WERI-Rb-1 (cell line): Measurements from ENCODE around the gene GLS.

ENCODE experiments used
- DNase-seq: peaks from one replicate; pipeline ENCODE4 v3.0.0-alpha.2; 2020
- H3K27ac ChIP-seq: fragments of 250-450 bp; sonication (Bioruptor Pico); 2 replicates; pipeline ENCODE4 v1.5.1; 2020; ENCODE audit warnings: mild to moderate bottlenecking, moderate library complexity
- H3K27me3 ChIP-seq: fragments of 250-450 bp; sonication (Bioruptor Pico); 2 replicates; pipeline ENCODE4 v1.5.1; 2021; ENCODE audit warnings: mild to moderate bottlenecking, low read depth, moderate library complexity; ENCODE audit not compliant: insufficient read depth, severe bottlenecking
- H3K36me3 ChIP-seq: fragments of 250-450 bp; sonication (Bioruptor Pico); 2 replicates; pipeline ENCODE4 v1.5.1; 2020; ENCODE audit warnings: mild to moderate bottlenecking, moderate library complexity
- H3K4me3 ChIP-seq: 2 replicates; pipeline ENCODE4 v1.5.1; 2011; ENCODE audit warnings: low read depth, mild to moderate bottlenecking, control low read depth, low read length
- H3K9me3 ChIP-seq: fragments of 250-450 bp; sonication (Bioruptor Pico); 2 replicates; pipeline ENCODE4 v1.5.1; 2021; ENCODE audit warnings: mild to moderate bottlenecking, moderate library complexity; ENCODE audit not compliant: severe bottlenecking
- TF ChIP-seq, protein P1 (sequence below): IDR thresholded peaks from 2 replicates; pipeline ENCODE4 v1.5.1; 2011; ENCODE audit warnings: low read depth, mild to moderate bottlenecking, control low read depth, inconsistent platforms, low read length

GLS gene

GRCh38 chr2:190982262-190983034, 101.8 kb downstream of the GLS start:
- DNase-seq, result no peak
- peaks cover 90% of the 10 kb centered on the region for H3K36me3 ChIP-seq
- H3K27me3 ChIP-seq, result no peaks in the 10 kb centered on the region
- TF ChIP-seq, protein P1, sequence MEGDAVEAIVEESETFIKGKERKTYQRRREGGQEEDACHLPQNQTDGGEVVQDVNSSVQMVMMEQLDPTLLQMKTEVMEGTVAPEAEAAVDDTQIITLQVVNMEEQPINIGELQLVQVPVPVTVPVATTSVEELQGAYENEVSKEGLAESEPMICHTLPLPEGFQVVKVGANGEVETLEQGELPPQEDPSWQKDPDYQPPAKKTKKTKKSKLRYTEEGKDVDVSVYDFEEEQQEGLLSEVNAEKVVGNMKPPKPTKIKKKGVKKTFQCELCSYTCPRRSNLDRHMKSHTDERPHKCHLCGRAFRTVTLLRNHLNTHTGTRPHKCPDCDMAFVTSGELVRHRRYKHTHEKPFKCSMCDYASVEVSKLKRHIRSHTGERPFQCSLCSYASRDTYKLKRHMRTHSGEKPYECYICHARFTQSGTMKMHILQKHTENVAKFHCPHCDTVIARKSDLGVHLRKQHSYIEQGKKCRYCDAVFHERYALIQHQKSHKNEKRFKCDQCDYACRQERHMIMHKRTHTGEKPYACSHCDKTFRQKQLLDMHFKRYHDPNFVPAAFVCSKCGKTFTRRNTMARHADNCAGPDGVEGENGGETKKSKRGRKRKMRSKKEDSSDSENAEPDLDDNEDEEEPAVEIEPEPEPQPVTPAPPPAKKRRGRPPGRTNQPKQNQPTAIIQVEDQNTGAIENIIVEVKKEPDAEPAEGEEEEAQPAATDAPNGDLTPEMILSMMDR, result no peak
- no peak overlapping the region for H3K4me3 ChIP-seq
- H3K27ac ChIP-seq, result no peak overlapping the region
- H3K9me3 ChIP-seq, result no peaks in the 10 kb centered on the region

GRCh38 chr2:190984595-190984994, 104.0 kb downstream of the GLS start:
- H3K36me3 ChIP-seq, result peaks cover 92% of the 10 kb centered on the region
- no peak overlapping the region for H3K4me3 ChIP-seq
- TF ChIP-seq, protein P1, result no peak
- H3K9me3 ChIP-seq, result no peaks in the 10 kb centered on the region
- no peaks in the 10 kb centered on the region for H3K27me3 ChIP-seq
- no peak overlapping the region for H3K27ac ChIP-seq
- DNase-seq, result no peak

- Histone ChIP-seq H3K4me3 (no peak overlapping the region), H3K36me3 (peaks cover 92% of the 10 kb centered on the region), H3K27me3 (no peaks in the 10 kb centered on the region), H3K9me3 (no peaks in the 10 kb centered on the region), H3K27ac (no peak overlapping the region)
- DNase-seq, result no peak
- TF ChIP-seq, protein P1, result no peak
Measured at GRCh38 chr2:190986221-190986953, 105.8 kb downstream of the GLS start.

DNA sequence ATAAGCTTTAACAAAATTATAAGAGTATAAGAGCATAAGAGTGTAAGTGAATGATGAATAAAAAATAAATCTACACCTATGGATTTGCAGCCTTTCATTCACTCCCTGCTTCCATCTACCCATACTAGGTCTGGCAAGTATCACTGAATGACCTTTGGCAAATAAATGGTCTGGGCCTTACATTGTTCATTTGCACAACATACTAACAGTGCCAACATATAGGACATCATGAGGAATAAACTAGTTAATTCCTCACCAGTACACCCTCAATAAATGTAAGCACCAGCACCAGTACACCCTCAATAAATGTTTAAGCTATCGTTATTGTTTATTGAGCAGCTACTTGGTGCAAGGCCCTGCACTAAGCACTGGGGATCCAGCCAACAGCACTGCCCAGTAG, 106.5 kb downstream of the GLS start:
- H3K27ac ChIP-seq, result no peak overlapping the region
- H3K27me3 ChIP-seq, result no peaks in the 10 kb centered on the region
- no peak overlapping the region for H3K4me3 ChIP-seq
- TF ChIP-seq, protein P1, result no peak
- peaks cover 85% of the 10 kb centered on the region for H3K36me3 ChIP-seq
- DNase-seq, result no peak
- H3K9me3 ChIP-seq, result no peaks in the 10 kb centered on the region

DNA sequence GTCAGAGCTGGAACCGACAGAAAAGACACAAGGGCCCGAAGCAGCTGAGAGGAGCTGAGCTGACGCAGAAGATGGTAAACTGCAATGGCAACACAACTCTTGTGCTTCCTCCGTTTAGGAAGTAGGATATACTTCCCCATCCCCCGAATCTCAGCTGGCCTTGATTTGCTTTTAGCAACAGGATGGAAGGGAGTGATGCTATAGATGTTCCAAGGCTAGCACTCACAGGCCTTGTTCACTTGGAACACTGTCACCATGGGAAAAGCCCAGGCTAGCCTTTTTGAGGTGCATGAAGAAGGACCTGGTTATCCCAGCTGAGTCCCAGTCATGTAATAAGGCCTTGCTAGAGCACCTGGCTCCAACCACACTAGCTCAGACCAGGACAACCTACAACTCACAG, 107.3 kb downstream of the GLS start:
- H3K27ac ChIP-seq, result no peak overlapping the region
- no peak overlapping the region for H3K4me3 ChIP-seq
- DNase-seq, result no peak
- peaks cover 81% of the 10 kb centered on the region for H3K36me3 ChIP-seq
- H3K27me3 ChIP-seq, result no peaks in the 10 kb centered on the region
- TF ChIP-seq, protein P1, result no peak
- no peaks in the 10 kb centered on the region for H3K9me3 ChIP-seq
